Liver (tissue), 9 donors: Measurements from ENCODE around the gene ZNF610. TPM values are rescaled to one million over a fixed set of nuclear protein-coding genes. Genes with fewer than 3 reads are reported as not detected.

Experiments
- DNase-seq: peaks from one replicate; pipeline ENCODE4 v3.0.0-alpha.2; 2017; ENCODE audit warnings: low spot score
- H3K27ac ChIP-seq, 2 donors: one replicate each; pipeline ENCODE4 v1.7.0; 2013; ENCODE audit warnings: inconsistent platforms in 2 of 2, low read length in 2 of 2, control low read depth in 1 of 2, low read depth in 1 of 2, mild to moderate bottlenecking in 1 of 2
- H3K27me3 ChIP-seq, 4 donors: one replicate each; pipeline versions ENCODE4 v1.6.1 to v1.7.0; 2013; ENCODE audit warnings: low read length in 3 of 4, inconsistent platforms in 1 of 4, mild to moderate bottlenecking in 1 of 4, moderate library complexity in 1 of 4; ENCODE audit not compliant: control insufficient read depth in 4 of 4, insufficient read depth in 4 of 4
- H3K36me3 ChIP-seq, 4 donors: one replicate each; pipeline versions ENCODE4 v1.6.1 to v1.7.0; 2013; ENCODE audit warnings: low read length in 3 of 4, mild to moderate bottlenecking in 3 of 4, low read depth in 1 of 4, moderate library complexity in 1 of 4; ENCODE audit not compliant: control insufficient read depth in 4 of 4, insufficient read depth in 3 of 4
- H3K4me1 ChIP-seq, 4 donors: one replicate each; pipeline versions ENCODE4 v1.6.1 to v1.7.0; 2013; ENCODE audit warnings: low read length in 3 of 4, mild to moderate bottlenecking in 3 of 4, moderate library complexity in 1 of 4; ENCODE audit not compliant: control insufficient read depth in 4 of 4, insufficient read depth in 4 of 4
- H3K4me3 ChIP-seq, 3 donors: one replicate each; pipeline versions ENCODE4 v1.6.1 to v1.7.0; 2013; ENCODE audit warnings: low read length in 3 of 3, control low read depth in 1 of 3, low read depth in 1 of 3, mild to moderate bottlenecking in 1 of 3
- H3K9ac ChIP-seq, 2 donors: one replicate each; pipeline ENCODE4 v1.7.0; 2013; ENCODE audit warnings: low read length in 2 of 2, mild to moderate bottlenecking in 2 of 2, moderate library complexity in 2 of 2, control low read depth in 1 of 2, low read depth in 1 of 2
- H3K9me3 ChIP-seq, 4 donors: one replicate each; pipeline versions ENCODE4 v1.6.1 to v1.7.0; 2013; ENCODE audit warnings: low read length in 3 of 4; ENCODE audit not compliant: control insufficient read depth in 4 of 4
- ATF3 ChIP-seq: IDR thresholded peaks from 2 replicates; pipeline ENCODE4 v1.6.1; 2016; ENCODE audit warnings: antibody characterized with exemption
- CTCF ChIP-seq: fragments of 150-350 bp; IDR thresholded peaks from 2 replicates; pipeline ENCODE4 v1.5.1; 2017; ENCODE audit warnings: improper control_type of control experiment, low read depth, low read length; ENCODE audit not compliant: missing input control
- EGR1 ChIP-seq, 2 donors: IDR thresholded peaks; 2 replicates each; pipeline ENCODE4 v1.6.1; 2016 to 2018; ENCODE audit warnings: antibody characterized with exemption in 2 of 2, low read depth in 2 of 2
- FOXA1 ChIP-seq: IDR thresholded peaks from 2 replicates; pipeline ENCODE4 v1.6.1; 2016; ENCODE audit warnings: antibody characterized with exemption
- FOXA2 ChIP-seq: IDR thresholded peaks from 2 replicates; pipeline ENCODE4 v1.6.1; 2016; ENCODE audit warnings: antibody characterized with exemption
- GABPA ChIP-seq, 2 donors: IDR thresholded peaks in 1 of 2; conservative IDR thresholded peaks in 1 of 2; 2 replicates each; pipeline ENCODE4 v1.6.1; 2016; ENCODE audit warnings: antibody characterized with exemption in 2 of 2, mild to moderate bottlenecking in 1 of 2, moderate library complexity in 1 of 2
- HNF4A ChIP-seq, 2 donors: conservative IDR thresholded peaks; 2 replicates each; pipeline ENCODE4 v1.6.1; 2016; ENCODE audit warnings: antibody characterized with exemption in 2 of 2, mild to moderate bottlenecking in 2 of 2
- HNF4G ChIP-seq: IDR thresholded peaks from 2 replicates; pipeline ENCODE4 v1.6.1; 2016; ENCODE audit warnings: antibody characterized with exemption
- JUND ChIP-seq, 2 donors: IDR thresholded peaks; 2 replicates each; pipeline ENCODE4 v1.6.1; 2016; ENCODE audit warnings: antibody characterized with exemption in 2 of 2
- MAX ChIP-seq: IDR thresholded peaks from 2 replicates; pipeline ENCODE4 v1.6.1; 2016; ENCODE audit warnings: antibody characterized with exemption
- NR2F2 ChIP-seq: IDR thresholded peaks from 2 replicates; pipeline ENCODE4 v1.6.1; 2016; ENCODE audit warnings: antibody characterized with exemption
- RAD21 ChIP-seq, 2 donors: IDR thresholded peaks; 2 replicates each; pipeline ENCODE4 v1.6.1; 2016; ENCODE audit warnings: antibody characterized with exemption in 2 of 2, mild to moderate bottlenecking in 2 of 2
- RXRA ChIP-seq, 2 donors: IDR thresholded peaks; 2 replicates each; pipeline ENCODE4 v1.6.1; 2017 to 2018; ENCODE audit warnings: antibody characterized with exemption in 2 of 2, mild to moderate bottlenecking in 1 of 2
- SP1 ChIP-seq: IDR thresholded peaks from 2 replicates; pipeline ENCODE4 v1.6.1; 2018; ENCODE audit warnings: antibody characterized with exemption, mild to moderate bottlenecking
- TAF1 ChIP-seq: conservative IDR thresholded peaks from 2 replicates; pipeline ENCODE4 v1.6.1; 2016; ENCODE audit warnings: antibody characterized with exemption, mild to moderate bottlenecking
- YY1 ChIP-seq: IDR thresholded peaks from 2 replicates; pipeline ENCODE4 v1.6.1; 2016; ENCODE audit warnings: antibody characterized with exemption, mild to moderate bottlenecking
- ZBTB33 ChIP-seq: IDR thresholded peaks from 2 replicates; pipeline ENCODE4 v1.6.1; 2016; ENCODE audit warnings: antibody characterized with exemption
- WGBS: extraction: QIAGEN DNeasy Blood & Tissue Kit; methylation state at CpG from one replicate; pipeline ENCODE4 v1.1.7; 2013; 5-methylcytosine and 5-hydroxymethylcytosine counted together
- polyA plus RNA-seq, 2 donors: library from polyadenylated mRNA; stranded (reverse) in 1 of 2; unstranded in 1 of 2; fragments of 200-250 nt in 1 of 2; fragments of >200 nt in 1 of 2; fragmentation: Nextera tagmentation in 1 of 2; extraction: Ambion mirVana in 1 of 2; gene quantifications; one replicate each; pipeline versions ENCODE4 v1.2.1 to v1.2.3, GENCODE V29; 2013 to 2015
- total RNA-seq, 2 donors: library from RNA; depleted of rRNA; stranded (reverse); fragments of >200 nt; gene quantifications; one replicate each; pipeline ENCODE4 v1.2.3, GENCODE V29; 2014
- donor health status: healthy.
- donor health status: healthy.
- donor health status: healthy.
- donor health status: healthy.
- donor health status: healthy.

ZNF610 gene
- total and polyA plus RNA-seq, 4 donors: 0.08 to 0.89 (median 0.23) TPM

- over 99% methylated on average over 6 of the region's 6 CpGs for WGBS
- H3K9ac ChIP-seq: no peak overlapping the region
- H3K4me1 ChIP-seq: no peaks in the 10 kb centered on the region
- H3K4me3 ChIP-seq: peak overlapping the region in 2 of 3 donors; percentile 64 to 87
- peaks cover 9 to 56% (median 51%) of the 10 kb centered on the region in 4 donors for H3K36me3 ChIP-seq
- H3K27ac ChIP-seq: no peak overlapping the region
- TF ChIP-seq FOXA2: no peak
- TF ChIP-seq EGR1 (IDR thresholded peaks at IDR 0.05; ENCODE audit: low read depth in 2 of 2): no peak
- TF ChIP-seq CTCF: no peak
- TF ChIP-seq ATF3: no peak
- no peak for TF ChIP-seq FOXA1
- no peak for TF ChIP-seq HNF4G
- TF ChIP-seq SP1: no peak
- no peak for TF ChIP-seq RXRA (IDR thresholded peaks at IDR 0.05)
- no peak for TF ChIP-seq MAX
- TF ChIP-seq NR2F2: no peak
- no peak for TF ChIP-seq RAD21 (IDR thresholded peaks at IDR 0.05)
- peaks cover 60 to 98% (median 84%) of the 10 kb centered on the region in 4 donors for H3K9me3 ChIP-seq
- DNase-seq: no peak
- no peaks in the 10 kb centered on the region for H3K27me3 ChIP-seq
Observed at GRCh38 chr19:52322429-52322828, 13.6 kb upstream of the ZNF610 start.

GRCh38 chr19:52331757-52332156 lies 4.3 kb upstream of the ZNF610 start:
- Histone ChIP-seq H3K9me3 (peaks cover 43 to 80% (median 58%) of the 10 kb centered on the region in 4 donors), H3K4me3 (peak overlapping the region in 2 of 3 donors; percentile 53 to 66)
- 88% methylated on average over 10 of the region's 10 CpGs for WGBS

GRCh38 chr19:52335768-52336116 lies 301 bp upstream of the ZNF610 start:
- 53% methylated on average over 9 of the region's 9 CpGs for WGBS
- H3K4me3 ChIP-seq: peak overlapping the region; percentile 49 to 67 (median 58)
- H3K4me1 ChIP-seq: no peaks in the 10 kb centered on the region
- H3K27me3 ChIP-seq: no peaks in the 10 kb centered on the region
- no peak overlapping the region for H3K9ac ChIP-seq
- no peak for DNase-seq
- peaks cover 36 to 70% (median 45%) of the 10 kb centered on the region in 4 donors for H3K9me3 ChIP-seq
- no peaks in the 10 kb centered on the region for H3K36me3 ChIP-seq
- no peak overlapping the region for H3K27ac ChIP-seq
- no peak for TF ChIP-seq NR2F2
- TF ChIP-seq CTCF: no peak
- no peak for TF ChIP-seq TAF1
- TF ChIP-seq EGR1 (IDR thresholded peaks at IDR 0.05; ENCODE audit: low read depth in 2 of 2): no peak
- TF ChIP-seq MAX: no peak
- no peak for TF ChIP-seq YY1
- TF ChIP-seq ZBTB33: no peak
- no peak for TF ChIP-seq HNF4G
- no peak for TF ChIP-seq ATF3
- no peak for TF ChIP-seq FOXA1
- no peak for TF ChIP-seq SP1
- no peak for TF ChIP-seq GABPA (IDR thresholded peaks at IDR 0.05 in 1 of 2, conservative IDR thresholded peaks at IDR 0.05 in 1 of 2)
- TF ChIP-seq JUND (IDR thresholded peaks at IDR 0.05): no peak
- TF ChIP-seq RXRA (IDR thresholded peaks at IDR 0.05): no peak
- TF ChIP-seq HNF4A (conservative IDR thresholded peaks at IDR 0.05): no peak
- TF ChIP-seq FOXA2: no peak

More at GRCh38 chr19:52331757-52332156, 4.3 kb upstream of the ZNF610 start:
- H3K27me3 ChIP-seq: no peaks in the 10 kb centered on the region
- H3K9ac ChIP-seq: no peak overlapping the region
- no peaks in the 10 kb centered on the region for H3K36me3 ChIP-seq
- TF ChIP-seq FOXA2 (no peak), TAF1 (no peak), HNF4A (conservative IDR thresholded peaks at IDR 0.05) (no peak)
- no peaks in the 10 kb centered on the region for H3K4me1 ChIP-seq
- no peak for DNase-seq
- H3K27ac ChIP-seq: no peak overlapping the region
